NCI-H1417 (cell line): Measurements from ENCODE around the gene MORN5.

Experiments used
- DNase-seq, 3 experiments: peaks; one replicate each; lab custom pipeline; 2025; lab: John Stamatoyannopoulos, UW

MORN5 gene

DNA sequence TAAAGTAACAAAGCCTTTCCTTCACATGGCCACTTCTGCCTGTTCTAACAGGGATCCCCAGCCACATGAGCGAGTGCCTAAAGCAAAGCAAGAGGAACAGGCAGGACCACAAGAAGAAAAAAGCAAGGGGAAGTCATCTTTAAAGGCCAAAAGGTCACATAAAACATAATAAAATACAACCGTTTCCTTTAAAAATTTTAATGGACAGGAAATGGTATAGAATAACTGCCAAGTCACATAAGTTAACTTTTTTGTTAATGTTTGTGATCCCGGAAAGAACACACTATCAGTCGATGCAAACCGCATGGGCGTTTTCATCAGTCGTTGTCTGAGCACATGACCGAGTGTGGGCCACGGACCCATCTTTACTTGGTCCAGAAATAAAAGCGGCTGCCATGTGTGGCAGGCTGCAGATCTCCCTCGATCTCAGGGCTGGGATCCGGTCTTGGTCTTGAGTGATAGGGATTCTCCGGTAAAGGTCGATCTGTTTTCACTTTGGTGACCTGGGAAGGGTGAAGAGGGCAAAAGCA is 15.8 kb upstream of the MORN5 start:
- DNase-seq: no peak

DNA sequence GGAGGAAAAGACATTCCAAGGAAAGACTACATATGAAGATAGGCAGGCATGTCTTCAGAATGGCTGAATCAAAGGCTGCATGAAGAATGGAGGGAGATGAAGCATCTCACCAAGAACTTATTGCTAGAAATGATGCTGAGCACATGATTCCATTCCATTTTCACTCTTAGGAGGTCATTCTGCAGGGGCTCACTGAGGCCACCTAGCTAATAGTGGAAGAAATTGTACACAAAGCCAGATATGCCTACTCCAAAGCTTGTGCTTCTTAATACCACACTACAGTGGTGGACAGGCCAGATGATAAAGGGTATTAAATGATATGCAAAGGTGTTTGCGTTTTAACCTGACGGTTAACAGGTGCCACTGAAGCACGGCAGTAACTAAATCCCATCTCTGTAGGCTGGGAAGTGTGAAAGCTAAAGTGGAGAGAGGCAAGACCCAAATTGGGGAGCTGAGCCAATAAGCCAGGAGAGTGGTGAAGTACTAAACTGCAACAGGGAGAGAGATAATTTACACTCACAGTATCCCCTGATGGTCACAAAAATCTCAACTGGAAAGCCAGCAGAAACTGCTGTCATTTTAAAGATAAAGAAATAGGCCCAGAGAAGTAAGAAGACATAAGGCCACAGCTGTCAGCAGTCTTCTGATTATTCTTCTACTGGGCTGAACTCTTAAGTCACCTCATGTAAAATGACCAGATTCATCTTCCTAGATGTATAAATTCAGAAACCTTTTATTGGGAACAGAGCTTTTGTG is 14.7 kb upstream of the MORN5 start:
- peak in 1 of 3 experiments; percentile 11 for DNase-seq

DNA sequence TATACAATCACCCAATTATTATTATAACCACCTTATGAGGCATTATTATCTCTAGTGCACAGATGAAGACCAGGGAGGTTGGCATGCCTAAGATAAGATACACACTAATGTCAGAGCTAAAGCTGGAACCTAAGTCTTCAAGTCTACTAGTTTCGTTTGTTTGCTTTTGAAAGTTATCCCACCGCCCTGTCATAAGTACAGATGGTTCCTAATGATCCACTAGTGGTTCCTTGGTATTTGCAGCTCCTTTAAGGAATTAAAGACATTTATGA is 14.2 kb upstream of the MORN5 start:
- DNase-seq: no peak

DNA sequence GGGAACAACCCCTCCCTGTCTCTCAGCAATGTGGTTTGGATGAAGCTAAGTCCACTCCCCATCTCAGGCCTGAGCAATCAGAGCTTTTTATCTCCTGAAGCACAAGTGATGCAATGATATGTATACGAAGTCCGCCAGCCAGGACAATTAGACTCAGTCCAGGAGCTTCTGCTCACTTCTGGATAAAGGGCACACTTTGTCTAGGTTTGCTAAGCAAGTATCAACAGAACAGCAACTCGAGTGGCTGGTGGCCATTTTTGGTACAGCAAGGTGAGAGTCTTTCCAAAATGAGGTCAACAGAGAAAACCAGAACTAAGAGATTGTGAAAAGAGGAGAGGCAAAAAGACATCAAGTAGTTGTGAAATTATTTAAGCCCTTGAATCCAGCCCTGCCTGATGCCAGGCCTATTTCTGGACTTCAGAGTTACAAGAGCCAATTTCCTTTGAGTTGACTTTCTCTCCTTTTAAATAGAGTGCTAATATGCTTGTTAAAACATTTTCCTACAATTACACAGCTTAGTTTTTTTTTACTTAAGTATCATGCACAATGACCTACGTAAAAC is 8.4 kb upstream of the MORN5 start:
- DNase-seq: no peak

DNA sequence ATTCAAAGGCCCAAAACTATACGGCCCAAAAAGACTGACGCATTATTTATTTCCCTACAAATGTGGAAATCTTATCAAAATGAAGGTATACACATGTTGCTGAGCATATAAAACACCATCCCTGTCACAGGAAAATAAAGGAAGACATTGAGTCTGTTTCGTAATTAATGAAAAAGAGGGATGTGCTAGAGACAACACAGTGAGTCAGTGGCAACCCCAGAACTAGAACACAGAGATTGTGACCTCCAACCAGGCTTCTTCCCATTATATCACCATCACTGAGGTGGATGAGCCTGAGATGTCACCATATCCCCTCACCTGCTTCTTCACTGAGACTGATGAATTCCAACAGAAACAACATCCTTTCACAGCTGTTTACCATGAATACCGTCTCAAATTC is 3.9 kb upstream of the MORN5 start:
- no peak for DNase-seq

DNA sequence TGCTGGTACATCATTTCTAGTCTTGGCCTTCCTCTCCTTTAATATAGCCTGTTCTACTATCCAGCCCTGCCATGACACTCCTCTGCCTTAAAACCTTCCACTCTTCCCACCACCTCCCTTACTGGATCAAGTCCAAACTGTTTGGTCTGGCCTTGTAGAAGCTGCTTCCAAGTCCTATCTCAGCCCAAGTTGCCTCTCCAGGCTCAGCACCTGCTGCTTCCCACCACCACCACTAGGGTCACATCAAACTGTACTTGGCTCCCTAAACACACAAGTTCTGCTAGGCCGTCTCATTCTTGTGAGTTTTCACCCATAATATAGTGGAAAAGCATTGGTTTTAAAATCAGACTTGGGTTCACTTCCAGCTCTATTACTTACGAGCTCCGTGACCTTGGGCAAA is 1.5 kb upstream of the MORN5 start:
- peak in 1 of 3 experiments; percentile 36 for DNase-seq

DNA sequence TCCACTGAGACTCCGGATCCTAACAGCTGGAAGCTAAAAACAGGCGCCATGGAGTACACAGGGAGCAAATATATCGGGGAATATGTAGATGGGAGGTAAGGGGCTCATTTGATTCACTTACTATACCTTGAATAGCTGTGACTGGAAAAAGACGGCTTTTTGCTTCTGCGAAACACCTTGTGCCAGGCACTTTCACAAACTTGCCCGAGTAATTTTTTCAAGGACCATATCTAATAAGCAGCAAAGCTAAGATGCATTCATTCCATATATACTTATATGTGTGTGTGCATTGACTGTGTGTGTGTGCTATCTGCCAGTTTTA is 178 bp downstream of the MORN5 start:
- no peak for DNase-seq

DNA sequence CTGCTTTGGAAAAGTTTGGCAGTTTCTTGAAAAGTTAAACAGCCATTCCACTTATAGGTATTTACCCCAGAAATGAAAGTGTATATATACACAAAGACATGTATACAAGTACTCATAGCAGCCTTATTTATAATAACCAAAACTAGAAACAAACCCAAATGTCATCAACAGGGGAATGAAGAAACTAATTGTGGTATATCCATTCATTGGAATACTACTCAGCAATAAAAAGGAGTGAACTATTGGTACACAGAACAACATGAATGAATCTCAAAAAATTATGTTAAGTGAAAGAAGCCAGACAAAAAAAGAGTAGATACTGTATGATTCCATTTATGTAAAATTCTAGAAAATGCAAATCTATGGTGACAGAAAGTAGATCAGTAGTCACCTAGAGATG is 2.7 kb downstream of the MORN5 start:
- no peak for DNase-seq

DNA sequence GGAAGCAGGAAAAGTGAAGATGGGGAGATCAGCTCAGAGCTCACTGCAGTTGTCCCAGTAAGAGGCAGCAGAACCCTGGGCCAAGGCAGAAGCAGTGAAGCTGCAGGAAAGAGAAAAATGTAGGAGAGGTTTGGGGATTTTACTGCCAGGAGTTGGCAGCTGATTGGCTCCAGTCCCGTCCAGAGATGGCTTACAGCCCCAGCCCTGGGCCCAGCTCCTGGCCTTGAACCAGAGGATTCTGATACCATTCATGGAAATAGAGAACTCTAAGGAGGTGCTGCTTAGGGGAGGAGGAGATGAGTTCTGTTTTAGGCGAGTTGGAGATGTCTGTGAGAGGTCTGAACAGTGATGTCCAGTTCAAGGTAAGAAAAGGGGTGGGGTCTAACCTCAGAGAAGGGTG is 4.6 kb downstream of the MORN5 start:
- no peak for DNase-seq

DNA sequence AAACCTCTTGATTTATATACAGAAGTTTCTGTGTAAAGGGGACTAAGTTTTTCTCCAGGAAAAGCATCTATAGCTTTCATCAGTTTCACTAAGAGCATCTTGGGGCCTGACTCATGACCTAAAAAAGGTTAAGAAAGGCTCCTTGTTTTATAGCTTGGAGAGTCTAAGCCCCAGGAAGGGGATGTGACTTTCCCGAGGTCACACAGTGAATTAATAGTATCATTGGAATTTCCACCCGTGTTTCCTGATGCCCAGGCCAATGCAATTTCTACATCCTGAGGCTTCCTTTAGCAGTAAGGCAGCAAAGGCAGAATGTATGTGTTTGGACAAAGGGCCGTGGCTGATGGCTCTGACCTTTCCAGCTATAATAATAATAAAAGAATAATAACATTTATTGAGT is 8.6 kb downstream of the MORN5 start:
- DNase-seq: no peak

DNA sequence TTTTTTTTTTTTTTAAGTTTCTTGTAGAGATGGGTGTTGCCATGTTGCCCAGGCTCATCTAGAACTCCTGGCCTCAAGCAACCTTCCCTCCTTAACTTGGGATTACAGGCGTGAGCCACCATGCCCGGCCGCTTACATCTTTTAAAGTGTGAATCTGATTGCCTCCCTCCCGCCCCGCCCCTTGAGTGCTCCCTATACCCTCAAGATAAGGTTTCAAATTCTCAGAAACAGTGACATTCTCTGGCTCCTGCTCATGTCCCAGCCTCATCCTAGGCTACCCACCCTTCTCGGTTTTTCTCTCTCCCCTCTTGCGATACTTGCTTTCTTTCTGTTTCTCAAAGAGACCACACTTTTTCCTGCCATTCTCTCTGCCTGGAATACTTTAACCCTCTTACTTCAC is 12.4 kb downstream of the MORN5 start:
- DNase-seq: no peak

DNA sequence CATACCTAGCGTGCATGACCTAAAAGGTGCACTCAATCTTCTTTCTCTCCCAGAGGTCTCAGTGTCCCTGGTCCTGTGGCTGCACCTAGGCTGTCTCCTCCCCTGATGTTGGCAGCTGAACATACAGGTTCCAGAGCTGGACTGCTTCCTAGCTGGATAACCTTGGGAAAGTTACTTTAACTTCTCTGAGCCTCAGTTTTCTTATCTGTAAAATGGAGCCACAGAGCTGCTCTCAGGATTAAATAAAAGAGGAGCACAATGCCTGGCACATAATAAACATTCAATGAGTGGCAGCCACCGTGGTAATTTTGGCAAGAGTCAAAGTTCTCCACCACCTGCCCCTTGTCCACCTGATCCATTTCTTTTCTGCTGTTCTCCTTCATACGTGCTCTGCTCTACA is 14.0 kb downstream of the MORN5 start:
- no peak for DNase-seq

DNA sequence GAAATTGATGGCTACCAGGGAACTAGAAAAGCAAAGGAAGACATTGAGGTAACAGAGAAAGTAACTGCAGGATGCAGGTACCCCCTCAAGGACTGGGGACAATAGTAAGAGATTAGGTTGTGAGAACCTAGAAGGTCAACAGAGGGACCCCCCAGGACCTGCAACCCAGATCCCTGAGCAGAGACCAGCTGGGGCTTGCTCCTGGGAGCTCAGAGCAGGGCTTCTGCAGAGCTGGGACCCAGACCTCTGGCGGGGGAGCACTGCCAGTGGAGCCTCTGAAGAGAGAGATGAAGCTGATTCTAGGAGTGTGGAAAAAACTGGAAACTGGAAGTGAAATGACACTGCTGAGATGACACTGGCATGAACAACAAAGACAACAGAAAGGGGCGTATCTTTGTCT is 17.2 kb downstream of the MORN5 start:
- no peak for DNase-seq

DNA sequence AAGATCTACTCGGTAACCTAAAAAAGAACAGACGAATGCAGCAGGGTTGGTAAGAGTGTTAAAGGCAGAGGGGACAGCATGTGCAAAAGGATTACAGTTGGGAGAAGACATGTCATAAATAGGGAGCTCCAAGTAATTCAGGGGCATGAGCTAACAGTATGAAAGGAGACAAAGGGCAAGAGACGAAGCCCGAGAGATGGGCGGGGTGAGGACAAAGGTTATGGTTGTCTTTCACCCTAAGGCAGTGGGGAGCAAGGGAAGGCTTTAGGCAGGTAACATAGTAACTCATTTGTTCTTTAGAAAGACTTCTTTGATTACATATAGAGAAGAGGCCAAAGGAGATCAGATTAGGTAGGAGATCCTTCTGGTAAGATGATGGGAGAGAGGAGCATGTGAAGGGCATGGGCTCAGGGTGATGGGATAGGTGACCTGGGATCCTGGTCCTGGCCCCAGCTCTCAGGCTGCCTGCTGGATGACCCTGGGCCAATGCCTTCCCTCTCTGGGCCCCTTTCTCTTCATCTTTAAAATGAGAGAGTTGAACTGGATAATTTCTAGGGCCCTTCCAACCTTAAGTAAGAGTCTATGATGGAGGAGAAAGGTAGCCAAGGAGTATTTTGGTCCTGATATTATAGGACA is 19.5 kb downstream of the MORN5 start:
- DNase-seq: no peak

DNA sequence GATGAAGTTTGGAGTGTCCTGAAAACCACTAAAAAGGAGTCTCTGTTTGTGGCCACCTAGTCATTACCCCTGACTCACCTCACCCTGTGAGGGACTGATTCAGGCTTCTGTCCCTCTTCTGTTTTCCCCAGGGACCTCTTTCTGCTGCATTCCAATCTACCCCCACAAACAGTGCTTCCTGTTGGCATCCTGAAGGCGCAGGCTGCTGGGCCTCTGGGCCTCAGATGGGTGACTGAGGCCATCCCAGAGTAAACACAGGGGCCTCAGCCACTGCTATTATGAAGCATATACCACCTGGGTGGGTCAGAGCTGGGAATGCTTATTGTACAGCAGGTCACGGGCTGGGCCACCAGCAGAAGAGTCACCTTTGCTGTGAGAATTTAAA is 20.0 kb downstream of the MORN5 start:
- no peak for DNase-seq

DNA sequence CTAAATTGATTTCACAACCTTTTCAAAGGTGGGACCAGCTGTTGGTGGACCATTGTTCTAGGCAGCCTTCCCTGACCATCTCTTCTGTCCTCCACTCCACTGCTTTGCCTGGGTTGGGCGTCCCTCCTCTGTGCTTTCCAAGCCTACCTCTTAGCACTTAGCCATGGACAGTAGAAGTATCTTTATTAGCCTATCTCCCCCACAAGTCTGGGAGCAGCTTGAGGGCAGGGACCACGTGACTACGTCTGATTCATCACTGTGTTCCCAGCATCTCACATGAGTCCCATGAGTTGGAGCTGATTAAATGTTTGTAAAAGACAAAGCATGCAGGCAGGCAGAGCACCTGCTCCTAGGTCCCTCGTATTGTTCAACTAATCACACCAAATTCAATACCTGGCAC is 20.9 kb downstream of the MORN5 start:
- DNase-seq: peak in 2 of 3 experiments; percentile 16 to 46

DNA sequence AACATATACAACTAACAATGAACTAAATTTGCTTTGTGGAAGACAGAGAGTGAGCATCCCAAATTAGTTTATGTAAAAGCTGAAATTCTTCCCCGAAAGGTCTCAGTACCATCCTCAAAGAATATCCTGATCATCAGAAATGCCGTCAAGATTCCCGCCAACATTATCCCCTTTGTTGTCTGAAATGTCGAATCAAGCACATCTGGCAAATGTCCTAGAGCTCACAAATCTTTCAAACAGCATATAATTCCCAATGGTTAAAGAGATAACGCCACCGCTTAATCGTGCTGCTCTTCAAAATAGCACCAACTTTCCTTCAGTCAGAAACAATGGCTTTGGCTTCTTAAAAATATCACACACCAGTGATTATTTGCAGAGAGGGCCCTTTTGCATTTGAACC is 23.8 kb downstream of the MORN5 start:
- peak in 1 of 3 experiments; percentile 3 for DNase-seq

DNA sequence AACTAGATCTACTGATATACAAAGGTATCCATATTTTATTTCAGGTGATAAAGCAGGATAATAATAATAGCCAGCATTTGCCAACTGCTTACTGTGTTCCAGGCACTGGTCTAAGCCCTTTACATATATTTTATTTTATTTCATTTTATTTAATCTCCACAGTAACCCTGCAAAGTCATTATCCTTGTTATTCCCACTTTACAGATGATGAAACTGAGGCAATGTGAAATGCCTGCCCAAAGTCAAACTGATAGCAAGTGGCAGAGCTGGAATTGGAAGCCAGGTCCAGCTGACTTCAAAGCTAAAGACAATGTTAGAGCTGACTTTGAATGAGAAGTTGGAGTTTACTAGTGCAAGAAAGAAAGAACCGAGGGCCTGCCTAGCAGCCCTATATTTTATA is 24.8 kb downstream of the MORN5 start:
- no peak for DNase-seq

DNA sequence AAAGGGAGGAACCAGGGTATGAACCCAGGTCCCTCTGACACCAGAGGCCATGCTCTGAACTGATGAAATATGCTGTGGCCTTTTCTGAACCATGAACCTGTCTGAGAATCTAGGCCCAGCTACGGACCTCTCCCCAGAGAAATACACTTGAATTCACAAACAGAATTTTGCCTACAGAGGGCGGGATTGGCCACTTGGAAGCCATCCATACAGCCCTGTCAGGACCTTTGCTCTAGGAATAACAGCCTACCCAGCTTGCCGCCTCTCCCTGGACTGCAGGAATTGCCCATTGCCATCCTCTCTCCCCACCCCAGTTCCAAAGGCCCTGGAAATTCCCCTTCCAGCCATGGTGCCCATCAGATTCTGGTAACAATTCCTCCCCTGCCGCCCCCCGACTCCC is 26.6 kb downstream of the MORN5 start:
- DNase-seq: no peak

DNA sequence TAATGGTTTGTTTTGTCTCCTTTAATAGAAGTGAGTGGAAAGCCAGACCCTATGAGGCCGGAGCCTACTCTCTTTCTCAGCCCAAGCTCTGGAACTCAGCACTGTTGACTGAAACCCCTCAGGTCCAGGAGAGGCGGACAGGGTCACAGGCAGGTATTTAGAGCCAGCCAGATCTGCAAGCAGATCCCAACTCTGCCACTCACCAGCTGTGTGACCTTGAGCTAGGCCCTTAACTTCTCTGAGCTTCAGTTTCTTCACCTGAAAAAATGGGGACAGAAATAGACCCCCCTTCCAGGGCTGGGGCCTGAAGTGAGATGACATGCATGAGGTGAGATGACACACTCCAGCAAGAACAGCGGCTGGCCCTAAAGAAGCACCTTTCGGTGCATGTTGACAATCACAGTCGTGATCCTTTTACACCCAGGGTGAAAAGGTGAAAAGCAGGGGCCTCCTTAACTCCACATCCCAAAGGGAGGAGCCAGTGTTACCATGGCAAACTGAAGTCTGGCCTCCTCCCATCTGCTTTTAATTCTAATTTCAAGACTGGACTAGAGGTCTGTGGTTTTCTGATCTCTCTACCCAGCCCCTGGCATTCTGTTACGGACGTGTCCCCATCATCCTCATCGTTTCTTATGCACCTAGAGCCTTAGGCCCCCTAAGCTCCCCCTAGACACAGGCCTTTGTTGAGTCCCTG is 27.2 kb downstream of the MORN5 start:
- no peak for DNase-seq

DNA sequence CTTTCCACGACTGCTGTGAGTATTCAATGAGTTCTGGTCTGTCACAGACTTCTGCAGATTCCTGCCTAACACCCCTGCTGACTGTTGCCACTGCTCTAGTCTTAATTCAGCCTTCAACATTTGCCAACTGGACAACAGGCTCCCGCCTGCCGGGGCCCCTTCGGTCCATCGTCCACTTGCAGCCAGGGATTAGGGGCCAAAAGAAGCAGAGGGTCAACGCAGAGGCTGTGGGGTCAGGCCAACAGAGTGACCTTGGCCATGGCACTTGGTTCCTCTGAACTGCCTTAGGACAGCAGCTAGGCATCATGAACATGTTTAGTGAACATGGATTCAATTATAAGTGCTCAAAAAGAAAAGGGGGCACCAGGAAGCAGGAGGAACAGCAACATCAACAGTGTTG is 28.7 kb downstream of the MORN5 start:
- no peak for DNase-seq

DNA sequence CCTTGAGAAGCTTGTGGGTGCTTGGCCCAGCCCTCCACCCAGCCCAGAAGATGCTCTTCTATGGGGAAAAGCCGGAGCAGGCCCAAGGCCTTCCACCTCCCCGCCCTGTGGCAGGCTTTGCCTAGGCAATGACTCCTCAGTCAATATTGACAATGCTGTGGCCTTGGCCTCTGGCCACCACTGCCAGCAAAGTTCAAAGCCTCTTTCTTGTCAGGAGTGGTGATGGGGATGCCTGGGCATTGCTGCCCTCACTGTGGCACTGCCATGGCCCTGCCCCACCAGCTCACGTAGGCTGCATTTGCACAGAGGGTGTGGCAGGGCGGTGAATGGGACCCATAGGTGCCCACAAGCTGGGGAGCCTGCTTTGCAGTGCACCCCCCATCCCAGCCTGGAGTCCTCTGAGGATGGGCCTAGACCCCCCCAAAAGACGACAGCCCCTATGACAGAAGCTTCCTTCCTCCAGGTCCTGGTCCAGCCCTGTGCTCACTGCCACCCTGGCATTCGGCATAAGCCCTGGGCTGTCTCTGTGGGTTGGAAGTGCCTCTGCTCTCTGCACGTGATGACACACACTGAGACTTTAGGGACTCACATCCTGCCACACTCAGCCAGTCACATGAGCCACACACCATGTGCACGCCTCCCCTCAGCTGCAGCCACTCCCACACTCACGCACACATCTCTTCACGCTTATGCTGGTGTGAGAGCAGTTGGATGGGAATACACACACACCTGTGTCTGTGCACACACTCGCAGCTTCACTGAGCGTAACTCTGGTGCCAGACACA is 31.1 kb downstream of the MORN5 start:
- DNase-seq: peak in 2 of 3 experiments; percentile 37 to 69
